Osteocyte (in vitro differentiated cells): ENCODE data around the gene ELAPOR2. TPM values are rescaled to one million over a fixed set of nuclear protein-coding genes. Genes with fewer than 3 reads are reported as not detected.
"Not testable (repeated sequence)": the region's sequence is repeated elsewhere in the genome, so short reads cannot be mapped to it uniquely, and the experiment has no call there.

Experiments used
- DNase-seq: peaks from one replicate; pipeline ENCODE4 v3.0.0; 2021; ENCODE audit warnings: mixed read lengths; ENCODE audit not compliant: unreplicated experiment; ENCODE audit errors: extremely low spot score
- H3K27ac Mint-ChIP-seq: one replicate; pipeline ENCODE4 v1.8.0; 2021; ENCODE audit warnings: mild to moderate bottlenecking, mixed read lengths; ENCODE audit not compliant: unreplicated experiment
- H3K27me3 Mint-ChIP-seq: one replicate; pipeline ENCODE4 v1.8.0; 2021; ENCODE audit warnings: mixed read lengths; ENCODE audit not compliant: unreplicated experiment
- H3K36me3 Mint-ChIP-seq: one replicate; pipeline ENCODE4 v1.8.0; 2021; ENCODE audit warnings: mixed read lengths; ENCODE audit not compliant: unreplicated experiment
- H3K4me1 Mint-ChIP-seq: one replicate; pipeline ENCODE4 v1.8.0; 2021; ENCODE audit warnings: mixed read lengths; ENCODE audit not compliant: unreplicated experiment
- H3K4me3 Mint-ChIP-seq: one replicate; pipeline ENCODE4 v1.8.0; 2021; ENCODE audit warnings: mild to moderate bottlenecking, moderate library complexity, mixed read lengths; ENCODE audit not compliant: unreplicated experiment
- H3K9me3 Mint-ChIP-seq: one replicate; pipeline ENCODE4 v1.8.0; 2021; ENCODE audit warnings: mixed read lengths; ENCODE audit not compliant: unreplicated experiment
- total RNA-seq: library from RNA; stranded (reverse); gene quantifications from 2 replicates; pipeline ENCODE4 v1.2.1, GENCODE V29; 2021
- TF ChIP-seq, protein P1 (sequence below): fragments of 200-600 bp; sonication (generic); IDR thresholded peaks from 2 replicates; pipeline ENCODE4 v1.5.0; 2021; ENCODE audit warnings: antibody characterized with exemption, mild to moderate bottlenecking, moderate library complexity

Gene ELAPOR2
- total RNA-seq, 1 donor from 2014 or later = 25.7 TPM

DNA sequence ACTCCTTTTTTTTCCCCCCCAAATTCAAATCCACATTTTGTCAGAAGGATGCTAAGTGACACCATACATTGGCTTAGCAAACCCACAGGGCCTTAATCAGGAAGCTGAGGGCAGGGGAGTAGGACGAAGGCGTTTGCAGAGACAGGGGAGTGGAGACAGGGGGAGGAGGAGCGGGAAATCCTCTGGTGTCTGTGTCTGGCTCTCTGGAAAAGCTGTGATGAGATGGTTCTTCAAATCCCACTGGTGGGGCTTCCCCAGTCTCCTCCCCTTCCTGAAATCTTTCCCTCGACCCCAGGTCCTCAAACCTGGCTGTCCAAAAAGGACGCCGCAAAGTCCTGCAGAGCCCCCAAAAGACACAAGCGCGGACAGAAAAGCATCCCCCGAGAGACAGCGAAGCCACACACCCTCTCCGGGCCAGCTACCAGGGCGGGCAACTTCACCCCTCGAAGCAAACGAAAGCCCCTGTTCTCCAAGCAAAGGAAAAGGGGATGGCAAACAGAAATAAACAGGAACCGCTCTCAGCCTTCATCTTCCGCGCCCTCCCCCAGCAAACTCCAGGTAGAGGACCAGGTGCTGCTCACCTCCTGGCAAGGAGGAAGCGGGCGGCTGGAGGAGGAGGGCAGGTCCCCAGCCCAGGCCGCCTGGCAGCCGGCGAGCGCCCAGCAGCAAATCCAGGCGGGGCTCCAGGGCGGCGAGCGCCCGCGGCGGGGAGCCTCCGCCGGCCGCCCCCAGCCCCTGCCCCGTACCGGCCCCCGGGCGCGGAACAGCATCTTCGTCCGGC is 520 bp downstream of the ELAPOR2 start:
- TF ChIP-seq, protein P1, sequence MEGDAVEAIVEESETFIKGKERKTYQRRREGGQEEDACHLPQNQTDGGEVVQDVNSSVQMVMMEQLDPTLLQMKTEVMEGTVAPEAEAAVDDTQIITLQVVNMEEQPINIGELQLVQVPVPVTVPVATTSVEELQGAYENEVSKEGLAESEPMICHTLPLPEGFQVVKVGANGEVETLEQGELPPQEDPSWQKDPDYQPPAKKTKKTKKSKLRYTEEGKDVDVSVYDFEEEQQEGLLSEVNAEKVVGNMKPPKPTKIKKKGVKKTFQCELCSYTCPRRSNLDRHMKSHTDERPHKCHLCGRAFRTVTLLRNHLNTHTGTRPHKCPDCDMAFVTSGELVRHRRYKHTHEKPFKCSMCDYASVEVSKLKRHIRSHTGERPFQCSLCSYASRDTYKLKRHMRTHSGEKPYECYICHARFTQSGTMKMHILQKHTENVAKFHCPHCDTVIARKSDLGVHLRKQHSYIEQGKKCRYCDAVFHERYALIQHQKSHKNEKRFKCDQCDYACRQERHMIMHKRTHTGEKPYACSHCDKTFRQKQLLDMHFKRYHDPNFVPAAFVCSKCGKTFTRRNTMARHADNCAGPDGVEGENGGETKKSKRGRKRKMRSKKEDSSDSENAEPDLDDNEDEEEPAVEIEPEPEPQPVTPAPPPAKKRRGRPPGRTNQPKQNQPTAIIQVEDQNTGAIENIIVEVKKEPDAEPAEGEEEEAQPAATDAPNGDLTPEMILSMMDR = no peak
- Mint-ChIP-seq H3K27ac (peak overlapping the region; percentile 23), H3K4me1 (peaks cover 5% of the 10 kb centered on the region), H3K36me3 (no peaks in the 10 kb centered on the region), H3K4me3 (peak overlapping the region; percentile 80), H3K9me3 (no peaks in the 10 kb centered on the region), H3K27me3 (peaks cover 19% of the 10 kb centered on the region)
- no peak for DNase-seq

DNA sequence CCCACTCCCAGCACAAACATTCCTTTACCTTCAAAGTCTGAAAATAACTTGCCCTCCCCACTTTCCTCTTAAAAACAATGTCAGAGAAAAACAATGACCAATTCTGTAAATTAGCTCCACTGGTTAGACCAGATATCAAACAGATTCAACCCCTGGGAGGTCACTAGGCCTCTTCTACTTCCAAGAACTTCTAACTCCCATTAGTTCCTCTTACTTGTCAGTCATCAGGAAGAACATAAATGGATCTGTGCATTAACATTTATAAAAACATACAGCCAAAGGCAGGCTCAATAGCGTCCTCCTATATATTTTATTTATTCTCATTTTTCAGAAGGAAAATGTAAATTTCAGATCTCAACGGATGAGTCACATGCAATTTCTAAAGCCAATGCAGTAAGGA is 2.2 kb downstream of the ELAPOR2 start:
- H3K27me3 Mint-ChIP-seq = peaks cover 19% of the 10 kb centered on the region
- no peak overlapping the region for H3K27ac Mint-ChIP-seq
- DNase-seq = no peak
- TF ChIP-seq, protein P1 = no peak
- no peaks in the 10 kb centered on the region for H3K9me3 Mint-ChIP-seq
- H3K36me3 Mint-ChIP-seq = no peaks in the 10 kb centered on the region
- peaks cover 5% of the 10 kb centered on the region for H3K4me1 Mint-ChIP-seq
- H3K4me3 Mint-ChIP-seq = no peak overlapping the region

DNA sequence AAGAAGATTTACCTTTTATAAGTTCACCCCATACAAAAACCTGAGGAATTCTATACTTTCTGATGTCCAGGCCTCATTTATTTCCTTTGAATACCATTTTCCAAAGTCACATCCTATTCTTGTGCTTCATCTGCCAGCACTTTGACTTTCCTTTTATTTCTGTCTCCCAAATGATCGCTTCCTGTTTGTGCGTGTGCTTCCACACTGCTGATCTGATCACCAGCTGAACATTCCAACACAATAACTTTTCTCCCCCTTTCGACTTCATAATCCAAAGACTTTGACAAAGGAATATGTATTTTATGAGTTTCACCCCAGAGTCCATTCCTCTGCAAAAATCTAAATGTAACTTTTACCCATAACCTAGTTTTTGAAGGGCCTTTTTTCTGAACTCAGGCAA is 3.1 kb downstream of the ELAPOR2 start:
- no peak for DNase-seq
- no peak overlapping the region for H3K4me3 Mint-ChIP-seq
- no peaks in the 10 kb centered on the region for H3K9me3 Mint-ChIP-seq
- H3K36me3 Mint-ChIP-seq = no peaks in the 10 kb centered on the region
- H3K27me3 Mint-ChIP-seq = peaks cover 22% of the 10 kb centered on the region
- H3K27ac Mint-ChIP-seq = no peak overlapping the region
- peaks cover 5% of the 10 kb centered on the region for H3K4me1 Mint-ChIP-seq
- TF ChIP-seq, protein P1 = no peak

DNA sequence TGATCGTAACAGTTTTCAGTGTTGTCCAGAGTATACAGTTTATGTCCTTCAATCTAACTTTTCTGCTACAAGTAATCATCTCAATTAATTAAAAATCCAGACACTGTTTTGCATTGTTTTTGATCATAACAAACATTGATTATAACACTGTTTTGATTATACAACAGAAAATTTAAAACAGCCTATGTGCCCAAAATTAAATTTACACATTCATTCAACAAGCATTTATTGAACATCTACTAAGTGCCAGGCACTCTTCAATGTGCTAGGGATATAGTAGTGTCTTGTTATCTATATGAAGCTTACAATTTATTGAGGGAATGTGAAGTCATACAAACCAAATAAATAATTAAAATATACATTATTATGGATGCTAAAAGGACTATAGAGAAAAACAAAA is 10.6 kb downstream of the ELAPOR2 start:
- no peaks in the 10 kb centered on the region for H3K4me1 Mint-ChIP-seq

DNA sequence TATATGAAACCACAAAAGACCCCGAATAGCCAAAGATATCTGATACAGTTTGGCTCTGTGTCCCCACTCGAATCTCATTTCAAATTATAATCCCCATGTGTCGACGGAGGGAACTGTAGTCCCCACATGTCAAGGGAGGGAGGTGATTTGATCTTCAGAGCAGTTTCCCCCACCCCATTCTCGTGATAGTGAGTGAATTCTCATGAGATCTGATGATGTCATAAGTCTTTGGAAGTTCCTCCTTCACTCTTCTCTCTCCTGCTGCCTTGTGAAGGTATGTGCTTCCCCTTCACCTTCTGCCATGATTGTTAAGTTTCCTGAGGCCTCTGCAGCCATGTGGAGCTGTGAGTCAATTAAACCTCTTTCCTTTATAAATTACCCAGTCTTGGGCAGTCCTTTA is 13.0 kb downstream of the ELAPOR2 start:
- Mint-ChIP-seq H3K27ac (no peak overlapping the region), H3K4me3 (no peak overlapping the region)

More for the DNA sequence above, 10.6 kb downstream of the ELAPOR2 start:
- Mint-ChIP-seq H3K9me3 (peaks cover 19% of the 10 kb centered on the region), H3K27ac (no peak overlapping the region), H3K27me3 (peaks cover 14% of the 10 kb centered on the region), H3K36me3 (peaks cover 4% of the 10 kb centered on the region), H3K4me3 (no peak overlapping the region)
- TF ChIP-seq, protein P1 = no peak
- no peak for DNase-seq

DNA sequence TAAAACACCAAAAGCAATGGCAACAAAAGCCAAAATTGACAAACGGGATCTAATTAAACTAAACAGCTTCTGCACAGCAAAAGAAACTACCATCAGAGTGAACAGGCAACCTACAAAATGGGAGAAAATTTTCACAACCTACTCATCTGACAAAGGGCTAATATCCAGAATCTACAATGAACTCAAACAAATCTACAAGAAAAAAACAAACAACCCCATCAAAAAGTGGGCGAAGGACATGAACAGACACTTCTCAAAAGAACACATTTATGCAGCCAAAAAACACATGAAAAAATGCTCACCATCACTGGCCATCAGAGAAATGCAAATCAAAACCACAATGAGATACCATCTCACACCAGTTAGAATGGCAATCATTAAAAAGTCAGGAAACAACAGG is 14.7 kb downstream of the ELAPOR2 start:
- H3K27me3 Mint-ChIP-seq, DNase-seq, H3K36me3 Mint-ChIP-seq, H3K4me1 Mint-ChIP-seq, H3K4me3 Mint-ChIP-seq, H3K27ac Mint-ChIP-seq: not testable (repeated sequence)
- H3K9me3 Mint-ChIP-seq = peaks cover 19% of the 10 kb centered on the region

More for the DNA sequence above, 13.0 kb downstream of the ELAPOR2 start:
- TF ChIP-seq, protein P1 = no peak
- no peak for DNase-seq
- H3K27me3 Mint-ChIP-seq = peaks cover 10% of the 10 kb centered on the region
- H3K36me3 Mint-ChIP-seq = peaks cover 4% of the 10 kb centered on the region
- H3K4me1 Mint-ChIP-seq = no peaks in the 10 kb centered on the region
- peaks cover 19% of the 10 kb centered on the region for H3K9me3 Mint-ChIP-seq

DNA sequence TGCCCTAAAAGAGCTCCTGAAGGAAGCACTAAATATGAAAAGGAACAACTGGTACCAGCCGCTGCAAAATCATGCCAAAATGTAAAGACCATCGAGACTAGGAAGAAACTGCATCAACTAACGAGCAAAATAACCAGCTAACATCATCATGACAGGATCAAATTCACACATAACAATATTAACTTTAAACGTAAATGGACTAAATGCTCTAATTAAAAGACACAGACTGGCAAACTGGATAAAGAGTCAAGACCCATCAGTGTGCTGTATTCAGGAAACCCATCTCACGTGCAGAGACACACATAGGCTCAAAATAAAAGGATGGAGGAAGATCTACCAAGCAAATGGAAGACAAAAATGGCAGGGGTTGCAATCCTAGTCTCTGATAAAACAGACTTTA is 17.9 kb downstream of the ELAPOR2 start:
- H3K4me1 Mint-ChIP-seq = peaks cover 12% of the 10 kb centered on the region
- not testable (repeated sequence) for H3K4me3 Mint-ChIP-seq, H3K27ac Mint-ChIP-seq, H3K27me3 Mint-ChIP-seq, DNase-seq, H3K9me3 Mint-ChIP-seq, H3K36me3 Mint-ChIP-seq
